Cerebellar cortex (tissue), 1 donor: Measurements from ENCODE around the gene SLC8B1.

ENCODE experiments used
- DNase-seq: peaks from one replicate; pipeline ENCODE4 v3.0.0-alpha.2; 2015; ENCODE audit warnings: low spot score

SLC8B1 gene

DNA sequence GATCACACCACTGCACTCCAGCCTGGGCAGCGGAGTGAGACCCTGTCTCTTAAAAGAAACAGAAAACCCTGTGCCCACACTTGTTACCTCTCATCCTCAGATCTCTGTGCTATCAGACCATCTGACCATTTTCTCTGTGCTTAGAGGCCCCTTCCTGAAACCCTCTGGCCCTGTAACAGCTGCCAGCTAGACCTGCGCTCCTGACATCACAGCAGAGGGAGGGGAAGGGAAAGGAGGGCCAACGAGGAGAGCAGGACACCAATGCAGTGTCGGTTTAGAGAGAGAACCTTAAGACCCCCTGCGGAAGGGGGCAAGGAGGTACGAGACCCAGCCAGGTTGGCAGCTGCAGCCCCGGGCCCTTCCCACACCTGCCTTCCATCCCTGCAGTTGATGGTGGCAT lies 42.4 kb downstream of the SLC8B1 start:
- DNase-seq, result no peak

DNA sequence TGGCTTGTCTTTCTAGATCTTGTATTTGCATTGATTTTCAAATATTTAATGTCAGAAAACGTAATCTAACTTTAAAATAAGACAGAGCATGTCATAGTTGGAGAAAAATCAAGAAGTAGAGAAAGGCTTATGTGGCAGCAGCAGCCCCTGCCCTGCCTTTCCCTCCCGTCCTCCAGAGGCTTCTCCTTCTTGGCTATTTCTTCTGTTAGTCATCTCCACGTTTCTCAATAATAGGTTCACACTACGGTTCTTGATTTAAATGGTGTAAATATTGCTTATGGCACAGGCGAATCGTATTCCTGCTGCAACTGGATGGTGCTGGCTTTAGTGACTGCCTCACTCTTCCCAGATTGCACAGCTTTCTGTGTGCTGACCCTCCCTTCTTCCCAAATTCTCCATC lies 42.8 kb downstream of the SLC8B1 start:
- no peak for DNase-seq

DNA sequence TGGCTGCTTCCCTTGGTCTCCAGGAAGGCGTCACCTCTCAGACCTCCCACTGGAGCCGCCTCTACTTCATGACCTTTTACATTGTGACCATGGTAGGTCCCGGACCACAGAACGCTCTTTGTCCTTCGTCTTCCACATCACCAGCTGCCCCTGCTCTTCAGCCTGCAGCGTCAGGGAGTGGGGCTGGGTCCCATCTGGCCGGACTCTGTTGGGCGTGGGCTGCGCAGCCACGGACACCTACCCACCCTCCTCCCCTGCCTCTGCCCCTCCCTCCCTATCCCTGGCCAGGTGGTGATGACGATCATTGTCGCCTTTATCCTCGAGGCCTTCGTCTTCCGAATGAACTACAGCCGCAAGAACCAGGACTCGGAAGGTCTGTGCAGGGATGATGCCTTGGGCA lies 43.3 kb downstream of the SLC8B1 start:
- DNase-seq, result no peak

DNA sequence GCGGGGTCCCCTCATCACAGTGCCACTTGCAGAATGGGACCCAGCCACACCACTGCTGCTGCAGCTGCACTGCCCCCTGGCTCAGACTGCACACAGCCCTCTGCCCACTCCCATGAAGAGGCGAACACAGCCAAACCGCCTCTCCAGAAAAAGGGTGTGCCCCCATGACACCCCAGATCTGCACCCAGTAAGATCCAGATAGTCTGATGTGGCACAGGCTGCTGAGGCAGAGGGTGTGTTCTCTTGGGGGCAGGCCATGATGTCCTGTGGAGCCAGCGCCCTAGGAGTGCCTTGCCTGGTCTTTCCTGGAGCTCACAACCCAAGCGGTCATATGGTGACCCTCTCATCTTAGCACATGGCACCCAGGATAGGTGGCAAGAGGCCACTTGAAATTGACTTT lies 44.4 kb downstream of the SLC8B1 start:
- no peak for DNase-seq

DNA sequence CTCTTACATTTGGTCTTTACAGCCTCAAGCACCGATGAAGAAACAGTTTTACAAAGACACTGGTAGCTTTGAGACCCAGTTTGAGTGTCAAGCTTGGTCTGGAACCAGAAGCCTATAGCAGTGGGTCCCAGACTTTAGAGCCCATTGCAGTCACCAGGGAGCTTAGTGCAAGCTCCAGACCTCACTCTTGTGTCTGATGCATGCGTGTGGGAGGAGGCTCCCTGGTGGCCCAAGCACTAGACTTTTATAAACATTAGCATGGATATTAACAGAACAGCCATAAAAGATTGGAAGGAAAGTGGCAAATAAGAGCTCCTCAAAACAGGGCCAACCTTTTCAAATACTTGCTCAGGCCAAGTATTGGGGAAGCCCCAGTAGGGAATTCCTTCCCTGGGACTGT lies 45.5 kb downstream of the SLC8B1 start:
- no peak for DNase-seq

DNA sequence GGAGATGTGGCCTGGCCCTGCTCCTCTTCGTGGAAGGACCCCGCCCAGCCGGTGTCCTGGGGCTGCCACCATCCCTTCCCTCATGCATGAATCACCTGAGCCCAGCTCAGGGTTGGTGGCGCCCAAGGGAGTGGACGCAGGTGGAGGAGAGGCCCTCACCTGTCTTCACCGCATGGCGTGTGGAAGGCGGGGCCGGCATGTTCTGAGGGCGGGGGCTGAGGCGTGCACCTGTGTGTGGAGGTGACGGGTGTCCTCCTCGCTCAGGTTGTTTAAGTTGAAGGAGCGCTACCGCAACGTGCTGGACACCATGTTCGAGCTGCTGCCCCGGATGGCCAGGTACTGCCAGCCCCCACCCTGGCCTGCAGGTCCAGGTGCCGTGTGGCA lies 47.0 kb downstream of the SLC8B1 start:
- no peak for DNase-seq

DNA sequence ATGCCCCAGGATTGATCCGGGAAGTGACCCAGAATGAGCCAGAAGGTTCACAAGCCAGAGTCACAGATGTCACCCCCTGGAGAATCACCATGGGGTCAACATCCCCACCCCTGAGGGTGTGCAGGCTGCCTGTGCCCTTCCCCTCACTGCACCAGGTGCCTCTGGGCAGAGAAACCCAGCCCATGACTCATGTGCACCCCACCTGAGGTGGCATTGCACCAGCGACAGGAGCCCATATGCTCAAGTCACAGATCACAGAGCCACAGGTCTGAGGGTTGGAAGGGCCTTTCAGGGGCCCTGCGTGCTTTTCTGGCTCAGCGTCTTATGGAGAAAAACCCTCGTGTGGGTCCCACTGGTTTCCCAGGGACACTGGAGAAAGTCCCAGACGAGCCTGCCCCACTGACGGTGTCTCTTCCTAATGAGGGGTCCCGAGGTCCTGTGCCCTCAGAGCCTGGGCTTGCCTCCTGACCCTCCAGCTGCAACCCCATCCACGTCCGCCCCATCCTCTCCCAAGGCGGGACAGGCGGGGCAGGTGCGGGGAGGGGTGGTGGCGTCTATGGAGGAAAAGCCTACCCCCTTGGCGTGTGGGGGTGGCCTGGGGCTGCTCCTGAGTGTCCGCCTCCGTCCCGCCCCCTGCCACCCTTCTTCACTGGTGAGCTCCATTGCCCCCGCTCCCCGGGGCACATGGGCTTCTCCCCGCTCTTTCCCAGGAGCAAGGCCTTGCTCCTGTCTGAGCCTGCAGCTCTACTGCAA lies 47.6 kb downstream of the SLC8B1 start:
- DNase-seq, result no peak

DNA sequence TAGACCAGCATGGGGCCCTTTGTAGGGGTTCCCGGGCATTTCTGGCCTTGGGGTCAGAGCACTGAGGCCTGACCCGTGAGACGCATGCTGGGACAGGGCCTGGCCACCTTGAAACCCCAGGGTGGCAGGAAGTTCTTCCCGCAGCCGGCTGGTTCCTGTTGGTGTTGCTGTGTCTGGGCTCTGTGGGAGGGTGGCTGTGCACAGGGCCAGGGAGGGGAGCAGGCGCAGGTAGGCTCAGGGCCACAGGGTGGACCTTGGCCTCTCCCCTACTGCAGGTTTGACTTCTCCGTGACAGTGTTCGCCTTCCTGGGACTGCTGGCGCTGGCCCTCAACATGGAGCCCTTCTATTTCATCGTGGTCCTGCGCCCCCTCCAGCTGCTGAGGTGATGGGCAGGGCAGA lies 48.2 kb downstream of the SLC8B1 start:
- no peak for DNase-seq

DNA sequence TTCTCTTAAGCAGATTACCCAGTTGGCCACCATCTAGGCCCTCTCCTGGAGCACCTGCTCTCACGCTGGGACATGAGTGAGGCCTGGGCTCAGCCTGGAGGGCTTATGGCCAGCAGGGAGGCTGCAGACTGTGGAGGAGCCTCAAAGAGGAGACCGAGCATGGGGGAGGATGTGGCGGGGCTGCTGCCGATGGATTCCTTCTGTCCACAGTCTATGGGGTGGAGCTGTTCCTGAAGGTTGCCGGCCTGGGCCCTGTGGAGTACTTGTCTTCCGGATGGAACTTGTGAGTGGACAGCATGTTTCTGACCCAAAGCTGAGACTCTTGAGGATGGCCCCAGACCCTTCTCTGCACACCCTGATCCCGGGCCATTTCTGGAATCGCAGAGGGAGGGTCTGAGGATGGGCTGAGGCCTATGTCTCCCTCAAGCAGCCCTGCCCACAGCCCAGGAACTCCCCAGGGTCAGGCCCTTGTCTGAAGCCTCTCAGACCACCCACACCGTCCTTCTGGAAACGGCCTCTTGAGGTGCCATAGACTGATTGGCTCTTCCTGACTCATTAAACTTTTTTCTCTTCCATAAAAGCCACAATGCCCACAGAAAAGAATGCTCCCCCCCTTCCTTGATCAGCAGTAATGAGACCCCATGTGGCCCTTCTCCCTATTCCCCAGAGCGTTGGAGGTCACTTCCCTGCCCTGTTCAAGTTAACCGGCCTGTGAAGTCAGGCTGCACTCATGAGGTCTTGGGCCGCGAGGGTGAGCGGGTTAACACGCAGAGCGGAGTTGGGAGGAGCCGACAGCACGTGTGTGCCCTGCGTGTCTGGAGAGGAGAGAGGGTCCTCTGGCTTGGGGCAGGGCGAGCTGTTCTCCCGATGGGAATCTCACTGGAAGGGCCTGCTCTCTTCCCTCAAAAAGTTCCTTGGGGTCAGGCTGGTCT lies 49.0 kb downstream of the SLC8B1 start:
- DNase-seq, result no peak

DNA sequence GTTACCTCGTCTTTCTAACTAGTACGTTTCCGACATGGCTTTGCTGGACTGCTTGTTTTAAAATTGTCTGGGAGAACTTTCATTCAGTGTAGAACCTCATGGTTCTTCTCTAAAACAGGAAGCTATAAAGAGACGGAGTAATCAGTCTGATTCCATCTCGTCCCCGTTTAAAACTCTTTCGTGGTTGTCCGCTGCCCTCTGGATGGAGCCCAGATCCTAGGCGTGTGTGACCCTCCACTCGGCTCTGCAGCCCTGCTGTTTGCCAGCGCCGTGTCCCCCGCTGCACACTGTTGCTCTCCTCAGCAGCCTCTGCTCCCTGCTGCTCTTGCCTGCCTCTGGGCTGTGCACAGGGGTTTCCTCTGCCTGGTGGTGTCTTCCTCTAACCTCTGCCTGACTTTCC lies 50.2 kb downstream of the SLC8B1 start:
- DNase-seq, result no peak

DNA sequence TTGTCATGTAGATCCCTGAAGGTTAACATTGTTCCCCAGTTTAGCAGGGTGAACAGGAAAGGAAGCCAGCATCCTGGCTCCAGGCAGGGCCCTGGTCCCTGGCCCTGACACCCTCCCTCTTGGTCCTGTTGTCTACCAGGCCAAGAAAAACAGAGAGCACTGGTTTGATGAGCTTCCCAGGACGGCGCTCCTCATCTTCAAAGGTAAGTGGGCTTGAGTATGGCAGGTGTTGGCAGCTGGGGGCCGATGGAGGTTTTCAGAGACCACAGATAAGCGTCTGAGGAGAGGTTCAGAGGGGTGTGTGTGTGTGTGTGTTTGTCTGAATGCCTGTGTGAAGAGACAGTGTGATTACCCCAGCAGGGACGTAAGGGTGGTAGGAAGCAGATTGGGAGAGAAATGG lies 56.3 kb downstream of the SLC8B1 start:
- DNase-seq, result no peak

DNA sequence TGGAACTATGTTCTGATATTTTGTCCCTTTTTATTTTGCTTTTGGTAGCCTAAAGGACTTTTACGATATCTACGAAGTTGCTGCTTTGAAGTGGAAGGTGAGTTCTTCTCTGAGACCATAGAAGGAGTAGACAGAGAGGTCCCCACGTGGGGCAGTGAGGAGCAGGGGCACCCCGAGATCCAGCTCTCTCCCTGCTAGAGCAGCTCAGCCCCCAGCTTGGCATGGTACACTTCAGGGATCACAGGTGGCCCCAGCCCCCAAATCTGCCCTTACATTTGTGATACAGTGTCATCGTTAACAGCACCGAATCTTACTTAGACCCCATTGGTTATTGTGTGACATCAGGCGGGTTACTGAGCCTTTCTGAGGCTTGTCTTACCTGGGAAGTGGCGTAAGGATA lies 56.8 kb downstream of the SLC8B1 start:
- DNase-seq, result no peak

DNA sequence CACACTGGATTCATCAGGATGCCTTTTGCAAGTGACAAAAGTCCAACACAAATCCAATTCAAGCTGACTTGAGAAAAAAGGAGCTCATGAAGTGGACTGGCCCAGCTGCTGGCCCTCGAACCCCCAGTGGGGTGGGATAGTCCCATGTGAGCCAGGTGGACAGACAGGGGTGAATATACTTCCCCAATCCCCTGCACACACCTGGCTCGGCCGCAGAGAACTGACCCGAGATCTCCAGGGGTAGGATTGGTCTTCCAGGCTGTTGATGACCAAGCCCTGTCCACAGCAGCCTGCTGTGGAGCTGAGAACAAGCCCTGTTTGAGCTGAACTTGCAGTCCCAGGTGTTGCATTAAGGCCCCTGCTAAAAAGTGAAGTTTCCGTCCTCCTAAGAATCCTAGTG lies 57.4 kb downstream of the SLC8B1 start:
- DNase-seq, result no peak

DNA sequence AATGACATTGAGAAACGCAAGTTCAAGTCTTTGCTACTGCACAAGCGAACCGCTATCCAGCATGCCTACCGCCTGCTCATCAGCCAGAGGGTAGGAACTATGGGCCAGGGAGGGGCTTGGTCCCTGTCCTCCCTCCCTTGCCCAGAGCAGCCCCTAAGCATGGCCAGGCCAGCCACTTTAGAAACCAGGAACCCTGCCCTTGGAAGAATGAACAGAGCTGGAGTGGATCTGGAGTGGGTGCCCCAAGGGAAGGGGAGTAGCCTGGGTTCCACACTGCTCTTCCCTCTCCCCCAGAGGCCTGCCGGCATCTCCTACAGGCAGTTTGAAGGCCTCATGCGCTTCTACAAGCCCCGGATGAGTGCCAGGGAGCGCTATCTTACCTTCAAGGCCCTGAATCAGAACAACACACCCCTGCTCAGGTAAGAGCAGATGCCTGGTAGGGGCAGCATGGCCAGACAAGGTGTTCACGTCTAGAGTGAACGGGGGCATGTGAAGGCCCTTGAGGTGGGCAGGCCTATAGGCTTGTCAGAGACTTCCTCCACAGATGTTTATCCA lies 57.9 kb downstream of the SLC8B1 start:
- no peak for DNase-seq

DNA sequence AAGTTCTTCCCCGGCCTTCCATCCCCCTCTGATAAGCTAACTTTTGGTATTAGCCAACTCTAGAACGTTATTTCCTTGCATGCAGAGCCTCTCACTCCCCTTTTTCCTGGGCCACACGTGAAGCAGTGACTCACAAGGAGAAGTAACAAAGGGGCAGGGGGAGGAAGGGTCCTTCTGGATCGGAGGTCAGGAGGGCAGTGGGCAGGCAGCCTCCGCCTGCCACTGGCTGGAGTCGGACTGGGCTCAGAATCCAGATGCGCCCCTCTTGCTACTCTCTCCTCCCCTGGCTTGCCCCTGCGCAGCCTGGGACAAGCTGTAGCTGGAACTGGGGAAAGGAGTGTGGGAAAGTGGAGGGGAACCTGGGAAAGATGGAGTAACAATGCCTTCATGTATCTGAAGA lies 58.6 kb downstream of the SLC8B1 start:
- DNase-seq, result no peak

DNA sequence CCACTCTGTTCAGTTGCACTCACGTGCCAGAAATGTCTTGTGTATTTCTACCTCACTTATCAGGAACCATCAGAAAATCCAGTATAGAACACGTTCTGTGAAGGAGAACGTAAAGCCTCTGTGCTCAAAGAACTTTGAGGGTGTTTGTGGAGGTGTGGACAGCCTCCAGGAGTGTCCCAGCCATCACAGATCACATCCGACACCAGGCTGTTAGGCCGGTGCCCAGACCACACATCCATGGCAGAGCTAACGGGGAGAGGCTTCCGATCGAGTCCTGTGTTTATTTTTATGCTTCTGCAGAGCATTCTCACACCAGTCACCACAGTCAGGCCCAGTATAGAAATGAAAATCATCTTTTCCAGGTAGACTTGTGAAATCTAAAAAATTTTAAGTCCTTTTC lies 60.1 kb downstream of the SLC8B1 start:
- no peak for DNase-seq

DNA sequence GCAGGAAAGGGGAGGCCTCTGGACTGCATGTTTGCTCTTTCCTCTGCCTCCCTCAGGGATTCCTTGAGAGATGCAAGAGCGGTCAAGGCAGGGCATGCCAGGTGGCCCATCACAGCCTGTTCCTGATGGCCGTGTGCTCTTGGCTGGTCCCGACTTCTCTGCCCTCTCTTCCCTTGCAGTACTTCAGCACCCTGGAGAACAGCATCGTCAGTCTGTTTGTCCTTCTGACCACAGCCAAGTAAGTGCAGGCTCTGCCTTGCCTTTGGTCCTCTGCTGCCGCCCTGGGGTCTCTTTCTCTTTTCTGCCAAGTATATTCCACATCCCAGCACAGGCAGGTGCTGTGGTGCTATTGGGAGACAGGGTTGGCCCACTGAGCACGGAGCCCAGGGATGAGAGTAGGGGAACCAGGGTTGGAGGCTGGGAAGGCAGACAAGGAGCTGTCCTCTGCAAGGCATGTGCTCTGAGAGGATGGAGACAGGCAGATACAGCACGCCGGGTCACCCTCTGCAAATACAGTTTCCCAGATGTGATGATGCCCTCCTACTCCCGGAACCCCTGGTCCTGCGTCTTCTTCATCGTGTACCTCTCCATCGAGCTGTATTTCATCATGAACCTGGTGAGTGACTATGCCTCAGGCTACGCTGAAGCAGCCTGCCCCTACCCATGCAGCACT lies 61.7 kb downstream of the SLC8B1 start:
- peak; percentile 46 for DNase-seq

DNA sequence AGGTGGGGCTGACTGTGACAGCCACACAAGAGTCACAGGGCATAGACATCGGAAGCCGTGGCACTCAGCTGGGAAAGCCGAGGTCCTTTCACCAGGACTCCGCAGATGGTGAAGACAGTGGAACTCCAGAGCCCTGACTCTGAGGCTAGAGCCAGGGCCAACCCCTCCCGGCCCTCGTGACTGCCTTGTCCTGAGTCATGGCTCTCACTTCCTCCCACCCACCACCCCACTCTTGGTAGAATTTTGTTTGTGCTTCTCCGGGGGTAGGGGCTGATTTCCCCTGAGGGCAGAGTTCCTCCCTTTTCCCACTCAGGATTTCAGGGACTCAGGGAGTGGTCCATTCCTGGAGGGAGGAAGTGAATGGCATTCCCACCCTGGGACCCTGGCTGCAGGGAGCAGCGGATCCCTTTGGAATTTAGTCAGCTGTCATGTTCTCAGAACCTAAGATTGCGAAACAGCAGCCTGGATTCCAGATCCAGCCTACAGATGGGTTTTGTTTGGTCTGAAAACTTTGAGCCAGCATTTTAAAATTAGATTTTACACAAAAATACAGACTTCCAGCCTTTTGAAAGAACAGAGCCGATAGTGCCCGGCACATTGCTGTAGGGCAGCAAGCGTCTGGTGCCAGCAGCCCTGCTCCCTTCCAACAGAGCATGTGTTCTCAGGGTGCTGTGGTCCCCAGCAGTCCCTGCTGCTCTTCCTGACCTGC lies 62.9 kb downstream of the SLC8B1 start:
- peak; percentile 48 for DNase-seq

DNA sequence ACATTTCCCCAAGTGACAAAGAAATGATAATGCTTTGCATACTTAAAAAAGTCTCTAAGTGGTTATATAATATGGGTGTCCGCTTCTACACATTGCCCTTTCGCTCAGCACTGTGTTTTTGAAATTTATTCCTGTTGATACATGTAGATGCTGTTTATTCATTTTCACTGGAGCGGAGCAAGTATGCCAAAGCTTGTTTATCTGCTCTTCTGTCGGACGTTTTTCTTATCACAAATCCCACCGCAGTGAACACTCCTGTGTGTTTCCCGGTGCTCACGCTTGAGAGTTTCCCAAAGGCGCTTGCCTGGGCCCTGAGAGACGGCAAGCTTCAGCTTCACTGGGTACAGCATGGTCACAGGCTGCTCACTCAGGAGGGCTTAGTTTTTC lies 63.5 kb downstream of the SLC8B1 start:
- DNase-seq, result no peak

DNA sequence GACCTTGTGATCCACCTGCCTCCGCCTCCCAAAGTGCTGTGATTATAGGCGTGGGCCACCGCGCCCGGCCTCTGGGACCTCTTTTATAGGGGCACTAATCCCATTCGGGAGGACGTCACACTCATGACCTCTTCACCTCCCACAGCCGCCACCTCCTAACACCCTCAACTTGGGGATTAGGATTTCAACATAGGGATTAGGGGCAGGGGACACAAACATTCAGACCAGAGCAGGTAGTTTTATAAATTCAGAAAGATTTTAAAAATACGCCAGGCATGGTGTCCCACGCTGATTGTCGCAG lies 64.2 kb downstream of the SLC8B1 start:
- DNase-seq, result no peak

DNA sequence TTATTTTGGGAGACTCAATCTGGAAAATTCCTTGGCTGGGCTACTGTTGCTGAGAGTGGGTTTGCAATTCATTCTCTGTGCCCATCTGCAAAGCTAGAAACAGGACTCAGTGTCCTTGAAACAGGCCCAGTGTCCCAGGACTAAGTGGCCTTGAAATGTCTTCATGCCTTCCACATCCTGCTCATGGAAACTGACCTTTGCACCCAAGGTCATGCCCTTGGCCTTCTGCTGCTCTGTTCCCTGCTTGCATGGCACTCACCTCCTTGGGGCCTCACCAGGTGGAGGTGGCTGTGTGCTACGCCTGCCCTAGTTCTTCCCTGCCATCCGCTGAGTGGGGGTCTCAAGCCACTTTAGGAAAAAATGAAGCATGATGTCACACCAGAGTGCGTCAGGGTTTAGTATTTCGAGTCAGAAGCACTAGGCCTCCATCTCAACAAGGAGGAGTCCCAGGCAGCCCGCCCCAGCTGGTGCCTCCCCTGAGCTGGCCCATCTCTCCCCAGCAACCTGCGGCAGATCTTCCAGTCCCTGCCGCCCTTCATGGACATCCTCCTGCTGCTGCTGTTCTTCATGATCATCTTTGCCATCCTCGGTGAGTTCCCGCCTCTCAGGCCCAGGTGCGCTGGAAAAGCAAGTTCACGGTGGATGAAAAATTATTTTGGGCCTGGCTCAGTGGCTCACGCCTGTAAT lies 65.5 kb downstream of the SLC8B1 start:
- DNase-seq, result no peak

DNA sequence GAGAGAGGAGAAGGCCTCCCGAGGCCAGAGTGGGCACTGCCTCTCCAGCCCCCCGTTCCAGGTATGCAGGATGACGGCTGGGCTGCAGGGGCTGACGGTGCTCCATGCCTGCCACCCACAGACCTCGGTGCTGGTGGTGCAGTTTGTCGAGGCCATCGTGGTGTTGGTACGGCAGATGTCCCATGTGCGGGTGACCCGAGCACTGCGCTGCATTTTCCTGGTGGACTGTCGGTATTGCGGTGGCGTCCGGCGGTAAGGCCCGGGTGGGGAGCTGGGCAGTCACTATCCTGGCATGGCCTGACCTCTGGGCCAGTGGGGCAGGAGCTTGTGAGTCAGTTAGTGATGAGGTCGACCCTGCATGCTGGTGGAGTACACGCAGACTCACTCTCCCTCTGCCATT lies 66.3 kb downstream of the SLC8B1 start:
- DNase-seq, result no peak
